Neural cell (in vitro differentiated cells): Measurements from ENCODE around the gene CD6. TPM values are rescaled to one million over a fixed set of nuclear protein-coding genes. Genes with fewer than 3 reads are reported as not detected.

Experiments used
- H2AFZ ChIP-seq: fragments of 200-600, 300-800 bp; sonication (generic), shearing (Covaris generic); 2 replicates; pipeline ENCODE4 v1.6.0; 2014; ENCODE audit warnings: low read depth, mild to moderate bottlenecking, antibody characterized with exemption, low read length, moderate library complexity
- H3F3A ChIP-seq: fragments of 200-600 bp; shearing (Covaris generic); 2 replicates; pipeline ENCODE4 v1.6.1; 2016; ENCODE audit warnings: mild to moderate bottlenecking, moderate library complexity, mixed read lengths, antibody characterized with exemption, low read length; ENCODE audit not compliant: insufficient read depth, poor library complexity, severe bottlenecking
- H3K27ac ChIP-seq: fragments of 200-600, 300-800 bp; sonication (generic), shearing (Covaris generic); 2 replicates; pipeline ENCODE4 v1.5.1; 2014; ENCODE audit warnings: mild to moderate bottlenecking, low read length, moderate library complexity
- H3K27me3 ChIP-seq: fragments of 300-800, 200-600 bp; sonication (generic), shearing (Covaris generic); 2 replicates; pipeline ENCODE4 v1.6.0; 2014; ENCODE audit warnings: mild to moderate bottlenecking, low read depth, low read length, moderate library complexity; ENCODE audit not compliant: insufficient read depth
- H3K36me3 ChIP-seq: fragments of 300-800, 200-600 bp; sonication (generic), shearing (Covaris generic); 2 replicates; pipeline ENCODE4 v1.5.1; 2014; ENCODE audit warnings: mild to moderate bottlenecking, antibody characterized with exemption, low read length, moderate library complexity; ENCODE audit not compliant: insufficient read depth
- H3K4me2 ChIP-seq: fragments of 300-800, 200-600 bp; sonication (generic), shearing (Covaris generic); 2 replicates; pipeline ENCODE4 v1.6.0; 2014; ENCODE audit warnings: mild to moderate bottlenecking, low read length
- H3K4me3 ChIP-seq: fragments of 300-800, 200-600 bp; sonication (generic), shearing (Covaris generic); 2 replicates; pipeline ENCODE4 v1.5.1; 2014; ENCODE audit warnings: mild to moderate bottlenecking, low read length, moderate library complexity
- H3K79me2 ChIP-seq: fragments of 200-600 bp; shearing (Covaris generic); replicated peaks from 2 replicates; pipeline ENCODE4 v1.6.0; 2014; ENCODE audit warnings: mild to moderate bottlenecking, low read length, moderate library complexity; ENCODE audit not compliant: insufficient read depth
- H3K9ac ChIP-seq: fragments of 300-800, 200-600 bp; sonication (generic), shearing (Covaris generic); 2 replicates; pipeline ENCODE4 v1.6.1; 2016; ENCODE audit warnings: mild to moderate bottlenecking, low read length, mixed read lengths
- H3K9me2 ChIP-seq: fragments of 200-600 bp; shearing (Covaris generic); 2 replicates; pipeline ENCODE4 v1.6.1; 2016; ENCODE audit warnings: mild to moderate bottlenecking, low read length, mixed read lengths; ENCODE audit not compliant: insufficient read depth
- H3K9me3 ChIP-seq: fragments of 200-600, 300-800 bp; sonication (generic), shearing (Covaris generic); 2 replicates; pipeline ENCODE4 v1.6.1; 2016; ENCODE audit warnings: mild to moderate bottlenecking, mixed run types, low read length, moderate library complexity, mixed read lengths
- H4K20me1 ChIP-seq: fragments of 200-600 bp; shearing (Covaris generic); 2 replicates; pipeline ENCODE4 v1.6.1; 2016; ENCODE audit warnings: mild to moderate bottlenecking, mixed run types; ENCODE audit not compliant: insufficient read depth
- EP300 ChIP-seq: fragments of 450-650 bp; conservative IDR thresholded peaks from 2 replicates; pipeline ENCODE4 v1.6.1; 2014; ENCODE audit warnings: antibody characterized with exemption, mild to moderate bottlenecking, moderate library complexity; ENCODE audit not compliant: poor library complexity, severe bottlenecking
- EZH2 ChIP-seq: fragments of 200-600, 300-800 bp; shearing (Covaris generic), sonication (generic); IDR thresholded peaks from 2 replicates; pipeline ENCODE4 v1.6.1; 2014; ENCODE audit warnings: antibody characterized with exemption, low read length, borderline replicate concordance, mild to moderate bottlenecking; ENCODE audit not compliant: insufficient read depth, poor library complexity, severe bottlenecking
- MXI1 ChIP-seq: fragments of 450-650 bp; conservative IDR thresholded peaks from 2 replicates; pipeline ENCODE4 v1.6.1; 2014; ENCODE audit warnings: antibody characterized with exemption, mild to moderate bottlenecking; ENCODE audit not compliant: poor library complexity, severe bottlenecking
- POLR2AphosphoS5 ChIP-seq: IDR thresholded peaks from 2 replicates; pipeline ENCODE4 v1.6.1; 2012
- RAD21 ChIP-seq: fragments of 450-650 bp; conservative IDR thresholded peaks from 2 replicates; pipeline ENCODE4 v1.6.1; 2014; ENCODE audit warnings: antibody characterized with exemption, mild to moderate bottlenecking, moderate library complexity
- SMC3 ChIP-seq: fragments of 450-650 bp; conservative IDR thresholded peaks from 2 replicates; pipeline ENCODE4 v1.6.1; 2014; ENCODE audit warnings: antibody characterized with exemption, mild to moderate bottlenecking, moderate library complexity; ENCODE audit not compliant: poor library complexity
- TAF1 ChIP-seq: IDR thresholded peaks from 2 replicates; pipeline ENCODE4 v1.6.1; 2012; ENCODE audit warnings: low read depth
- polyA plus RNA-seq: library from polyadenylated mRNA; depleted of rRNA; stranded (reverse); fragments of >200 nt; gene quantifications from 2 replicates; pipeline ENCODE4 v1.2.3, GENCODE V29; 2014
- TF ChIP-seq, protein P1 (sequence below): fragments of 450-650 bp; IDR thresholded peaks from 2 replicates; pipeline ENCODE4 v1.5.1; 2014; ENCODE audit warnings: antibody characterized with exemption, mild to moderate bottlenecking, moderate library complexity; ENCODE audit not compliant: poor library complexity, severe bottlenecking
- TF ChIP-seq, protein P2 (sequence below): IDR thresholded peaks from 2 replicates; pipeline ENCODE4 v1.6.1; 2012; ENCODE audit warnings: borderline replicate concordance

The CD6 gene
- polyA plus RNA-seq, 1 donor from 2014 or later = not detected

DNA sequence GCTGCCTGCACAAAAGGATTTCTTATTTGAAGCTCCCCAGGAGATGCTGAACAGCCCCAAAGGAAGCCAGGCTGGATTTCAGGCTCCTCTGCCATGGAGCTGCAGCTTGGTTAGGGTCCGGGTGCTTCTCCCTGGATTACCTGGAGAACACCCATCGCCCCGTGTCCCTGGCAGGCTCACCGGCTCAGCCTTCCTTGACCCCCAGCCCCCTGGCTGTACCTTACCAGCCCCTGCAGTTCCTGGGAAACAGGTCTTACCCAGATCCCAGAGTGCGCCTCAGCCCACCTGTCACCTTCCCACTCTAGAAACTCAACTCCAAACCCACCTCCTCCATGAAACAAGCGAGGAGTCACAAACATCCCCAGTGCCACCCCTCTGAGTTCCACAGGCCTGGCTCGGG, 85.5 kb downstream of the CD6 start:
- Histone ChIP-seq H3K27ac (no peak overlapping the region), H3K36me3 (no peaks in the 10 kb centered on the region), H3K9me2 (no peaks in the 10 kb centered on the region), H3F3A (no peaks in the 10 kb centered on the region), H3K79me2 (no peaks in the 10 kb centered on the region), H4K20me1 (no peaks in the 10 kb centered on the region), H3K4me3 (no peak overlapping the region), H3K9me3 (no peaks in the 10 kb centered on the region), H3K27me3 (no peaks in the 10 kb centered on the region), H3K9ac (no peak overlapping the region), H3K4me2 (no peak overlapping the region), H2AFZ (no peak overlapping the region)
- TF ChIP-seq MXI1 (no peak), EP300 (no peak), POLR2AphosphoS5 (no peak), TAF1 (no peak), EZH2 (no peak), SMC3 (no peak)

DNA sequence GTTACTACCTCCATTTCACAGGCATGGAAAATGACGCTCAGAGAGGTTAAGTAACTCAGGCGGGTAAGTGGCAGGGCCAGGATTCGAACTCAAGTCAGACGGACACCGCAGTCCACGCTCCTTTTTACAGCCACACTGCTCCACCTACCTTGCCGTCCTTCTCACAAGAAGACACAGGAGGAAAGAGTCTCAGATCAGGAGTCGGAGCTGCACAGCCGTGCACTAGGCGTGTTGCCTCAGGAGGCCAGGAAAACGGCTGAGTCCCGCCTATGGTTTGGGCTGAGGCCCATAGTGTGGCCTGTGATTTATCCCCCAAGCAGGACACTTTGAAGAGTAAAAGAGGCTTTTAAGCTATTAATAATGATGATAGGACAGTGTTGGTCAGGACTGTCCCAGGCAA, 86.1 kb downstream of the CD6 start:
- Histone ChIP-seq H3K9me2 (no peaks in the 10 kb centered on the region), H4K20me1 (no peaks in the 10 kb centered on the region), H3K27me3 (no peaks in the 10 kb centered on the region), H2AFZ (no peak overlapping the region), H3K79me2 (no peaks in the 10 kb centered on the region), H3F3A (no peaks in the 10 kb centered on the region), H3K4me3 (no peak overlapping the region), H3K27ac (no peak overlapping the region), H3K9ac (no peak overlapping the region), H3K36me3 (no peaks in the 10 kb centered on the region), H3K4me2 (no peak overlapping the region), H3K9me3 (no peaks in the 10 kb centered on the region)
- TF ChIP-seq POLR2AphosphoS5 (no peak), TAF1 (no peak), SMC3 (no peak), EZH2 (no peak), RAD21 (no peak), EP300 (no peak), MXI1 (no peak)
- TF ChIP-seq, protein P1, sequence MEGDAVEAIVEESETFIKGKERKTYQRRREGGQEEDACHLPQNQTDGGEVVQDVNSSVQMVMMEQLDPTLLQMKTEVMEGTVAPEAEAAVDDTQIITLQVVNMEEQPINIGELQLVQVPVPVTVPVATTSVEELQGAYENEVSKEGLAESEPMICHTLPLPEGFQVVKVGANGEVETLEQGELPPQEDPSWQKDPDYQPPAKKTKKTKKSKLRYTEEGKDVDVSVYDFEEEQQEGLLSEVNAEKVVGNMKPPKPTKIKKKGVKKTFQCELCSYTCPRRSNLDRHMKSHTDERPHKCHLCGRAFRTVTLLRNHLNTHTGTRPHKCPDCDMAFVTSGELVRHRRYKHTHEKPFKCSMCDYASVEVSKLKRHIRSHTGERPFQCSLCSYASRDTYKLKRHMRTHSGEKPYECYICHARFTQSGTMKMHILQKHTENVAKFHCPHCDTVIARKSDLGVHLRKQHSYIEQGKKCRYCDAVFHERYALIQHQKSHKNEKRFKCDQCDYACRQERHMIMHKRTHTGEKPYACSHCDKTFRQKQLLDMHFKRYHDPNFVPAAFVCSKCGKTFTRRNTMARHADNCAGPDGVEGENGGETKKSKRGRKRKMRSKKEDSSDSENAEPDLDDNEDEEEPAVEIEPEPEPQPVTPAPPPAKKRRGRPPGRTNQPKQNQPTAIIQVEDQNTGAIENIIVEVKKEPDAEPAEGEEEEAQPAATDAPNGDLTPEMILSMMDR = no peak
- TF ChIP-seq, protein P2, sequence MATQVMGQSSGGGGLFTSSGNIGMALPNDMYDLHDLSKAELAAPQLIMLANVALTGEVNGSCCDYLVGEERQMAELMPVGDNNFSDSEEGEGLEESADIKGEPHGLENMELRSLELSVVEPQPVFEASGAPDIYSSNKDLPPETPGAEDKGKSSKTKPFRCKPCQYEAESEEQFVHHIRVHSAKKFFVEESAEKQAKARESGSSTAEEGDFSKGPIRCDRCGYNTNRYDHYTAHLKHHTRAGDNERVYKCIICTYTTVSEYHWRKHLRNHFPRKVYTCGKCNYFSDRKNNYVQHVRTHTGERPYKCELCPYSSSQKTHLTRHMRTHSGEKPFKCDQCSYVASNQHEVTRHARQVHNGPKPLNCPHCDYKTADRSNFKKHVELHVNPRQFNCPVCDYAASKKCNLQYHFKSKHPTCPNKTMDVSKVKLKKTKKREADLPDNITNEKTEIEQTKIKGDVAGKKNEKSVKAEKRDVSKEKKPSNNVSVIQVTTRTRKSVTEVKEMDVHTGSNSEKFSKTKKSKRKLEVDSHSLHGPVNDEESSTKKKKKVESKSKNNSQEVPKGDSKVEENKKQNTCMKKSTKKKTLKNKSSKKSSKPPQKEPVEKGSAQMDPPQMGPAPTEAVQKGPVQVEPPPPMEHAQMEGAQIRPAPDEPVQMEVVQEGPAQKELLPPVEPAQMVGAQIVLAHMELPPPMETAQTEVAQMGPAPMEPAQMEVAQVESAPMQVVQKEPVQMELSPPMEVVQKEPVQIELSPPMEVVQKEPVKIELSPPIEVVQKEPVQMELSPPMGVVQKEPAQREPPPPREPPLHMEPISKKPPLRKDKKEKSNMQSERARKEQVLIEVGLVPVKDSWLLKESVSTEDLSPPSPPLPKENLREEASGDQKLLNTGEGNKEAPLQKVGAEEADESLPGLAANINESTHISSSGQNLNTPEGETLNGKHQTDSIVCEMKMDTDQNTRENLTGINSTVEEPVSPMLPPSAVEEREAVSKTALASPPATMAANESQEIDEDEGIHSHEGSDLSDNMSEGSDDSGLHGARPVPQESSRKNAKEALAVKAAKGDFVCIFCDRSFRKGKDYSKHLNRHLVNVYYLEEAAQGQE = no peak
